DMS79 (cell line): Measurements from ENCODE around the gene DCAF4.

Source experiments
- DNase-seq: peaks from one replicate; lab custom pipeline; 2025; lab: John Stamatoyannopoulos, UW

DCAF4 gene

GRCh38 chr14:72894623-72895378 is 31.5 kb upstream of the DCAF4 start:
- no peak for DNase-seq

GRCh38 chr14:72898448-72898847 is 27.8 kb upstream of the DCAF4 start:
- DNase-seq, result no peak

GRCh38 chr14:72901361-72901760 is 24.9 kb upstream of the DCAF4 start:
- no peak for DNase-seq

- DNase-seq, result no peak
Observed at GRCh38 chr14:72902801-72903530, 23.3 kb upstream of the DCAF4 start.

GRCh38 chr14:72903716-72904115 is 22.5 kb upstream of the DCAF4 start:
- DNase-seq, result no peak

GRCh38 chr14:72904218-72904617 is 22.0 kb upstream of the DCAF4 start:
- DNase-seq, result no peak

- DNase-seq, result peak; percentile 29
Observed at GRCh38 chr14:72904840-72905561, 21.3 kb upstream of the DCAF4 start.

- no peak for DNase-seq
Observed at GRCh38 chr14:72906316-72906715, 19.9 kb upstream of the DCAF4 start.

- DNase-seq, result no peak
Observed at GRCh38 chr14:72906879-72907278, 19.4 kb upstream of the DCAF4 start.

GRCh38 chr14:72907886-72908285 is 18.4 kb upstream of the DCAF4 start:
- DNase-seq, result no peak

- DNase-seq, result no peak
Observed at GRCh38 chr14:72909163-72909562, 17.1 kb upstream of the DCAF4 start.

- no peak for DNase-seq
Observed at GRCh38 chr14:72913809-72914208, 12.5 kb upstream of the DCAF4 start.

GRCh38 chr14:72916174-72916573 is 10.1 kb upstream of the DCAF4 start:
- no peak for DNase-seq

GRCh38 chr14:72917094-72917802 is 9.0 kb upstream of the DCAF4 start:
- DNase-seq, result no peak

GRCh38 chr14:72920008-72920407 is 6.3 kb upstream of the DCAF4 start:
- DNase-seq, result no peak

- no peak for DNase-seq
Observed at GRCh38 chr14:72921396-72921795, 4.9 kb upstream of the DCAF4 start.

- DNase-seq, result peak; percentile 53
Observed at GRCh38 chr14:72924337-72924736, 1.9 kb upstream of the DCAF4 start.

GRCh38 chr14:72925171-72925759 is 999 bp upstream of the DCAF4 start:
- no peak for DNase-seq

- DNase-seq, result no peak
Observed at GRCh38 chr14:72925815-72926291, 411 bp upstream of the DCAF4 start.

GRCh38 chr14:72928872-72929271 is 2.6 kb downstream of the DCAF4 start:
- DNase-seq, result no peak

- no peak for DNase-seq
Observed at GRCh38 chr14:72929316-72930080, 3.2 kb downstream of the DCAF4 start.
